H1 (cell line): Measurements from ENCODE around the gene ELFN2. TPM values are rescaled to one million over a fixed set of nuclear protein-coding genes. Genes with fewer than 3 reads are reported as not detected.

ENCODE experiments used
- ASH2L ChIP-seq: fragments of 200-600, 300-600 bp; sonication (generic); IDR thresholded peaks from one replicate; pipeline ENCODE4 v1.7.1; 2017; ENCODE audit warnings: low read length
- CTBP2 ChIP-seq: IDR thresholded peaks from 2 replicates; pipeline ENCODE4 v1.7.0; 2011; ENCODE audit warnings: borderline replicate concordance, mild to moderate bottlenecking, moderate library complexity, mixed read lengths, low read length; ENCODE audit not compliant: insufficient read depth, insufficient read length
- GTF2F1 ChIP-seq: IDR thresholded peaks from 2 replicates; pipeline ENCODE4 v1.6.1; 2012; ENCODE audit warnings: low read depth, low read length, improper control_type of control experiment, borderline replicate concordance
- HDAC2 ChIP-seq, 2 experiments: fragments of 300-600 bp in 1 of 2; sonication (generic) in 1 of 2; IDR thresholded peaks; 2 replicates each; pipeline ENCODE4 v1.6.1; 2011 to 2012; ENCODE audit warnings: low read depth in 2 of 2, low read length in 2 of 2, mild to moderate bottlenecking in 2 of 2, moderate library complexity in 2 of 2, borderline replicate concordance in 1 of 2, inconsistent platforms in 1 of 2
- MAFK ChIP-seq: IDR thresholded peaks from 2 replicates; pipeline ENCODE4 v1.6.1; 2012; ENCODE audit warnings: low read depth, mild to moderate bottlenecking, improper control_type of control experiment, low read length
- TAF7 ChIP-seq: optimal IDR thresholded peaks from 2 replicates; pipeline ENCODE3; 2011; ENCODE audit warnings: low read depth, mild to moderate bottlenecking, inconsistent platforms, low read length, moderate library complexity, borderline replicate concordance
- polyA plus RNA-seq, 7 experiments: library from polyadenylated mRNA; depleted of rRNA in 3 of 7; stranded (reverse) in 5 of 7; unstranded in 2 of 7; fragments of >200 nt in 5 of 7; fragments of 200-250 nt in 2 of 7; gene quantifications; 1 replicate in 5 of 7; 2 replicates in 1 of 7; 4 replicates in 1 of 7; pipeline versions ENCODE4 v1.2.1 to v1.2.3, GENCODE V29; 2011 to 2013; ENCODE audit warnings: missing spikeins in 2 of 7, mixed read lengths in 2 of 7
- total RNA-seq: library from RNA; stranded (reverse); fragmentation: NEBNext Ultra II Directional; extraction: Animal tissue kit (Norgen Biotek cat#: 25700); gene quantifications from 2 replicates; pipeline ENCODE4 v1.2.1, GENCODE V29; 2021
- TF ChIP-seq, protein P1 (sequence below): IDR thresholded peaks from 2 replicates; pipeline ENCODE4 v1.6.1; 2011; ENCODE audit warnings: low read depth, mild to moderate bottlenecking, low read length; ENCODE audit not compliant: insufficient read depth

ELFN2 gene
- total and polyA plus RNA-seq, 2 of the 8 experiments (the other 6 are each of a cell fraction or from before 2014, with no cell fraction given) = 0.63 to 0.88 TPM

DNA sequence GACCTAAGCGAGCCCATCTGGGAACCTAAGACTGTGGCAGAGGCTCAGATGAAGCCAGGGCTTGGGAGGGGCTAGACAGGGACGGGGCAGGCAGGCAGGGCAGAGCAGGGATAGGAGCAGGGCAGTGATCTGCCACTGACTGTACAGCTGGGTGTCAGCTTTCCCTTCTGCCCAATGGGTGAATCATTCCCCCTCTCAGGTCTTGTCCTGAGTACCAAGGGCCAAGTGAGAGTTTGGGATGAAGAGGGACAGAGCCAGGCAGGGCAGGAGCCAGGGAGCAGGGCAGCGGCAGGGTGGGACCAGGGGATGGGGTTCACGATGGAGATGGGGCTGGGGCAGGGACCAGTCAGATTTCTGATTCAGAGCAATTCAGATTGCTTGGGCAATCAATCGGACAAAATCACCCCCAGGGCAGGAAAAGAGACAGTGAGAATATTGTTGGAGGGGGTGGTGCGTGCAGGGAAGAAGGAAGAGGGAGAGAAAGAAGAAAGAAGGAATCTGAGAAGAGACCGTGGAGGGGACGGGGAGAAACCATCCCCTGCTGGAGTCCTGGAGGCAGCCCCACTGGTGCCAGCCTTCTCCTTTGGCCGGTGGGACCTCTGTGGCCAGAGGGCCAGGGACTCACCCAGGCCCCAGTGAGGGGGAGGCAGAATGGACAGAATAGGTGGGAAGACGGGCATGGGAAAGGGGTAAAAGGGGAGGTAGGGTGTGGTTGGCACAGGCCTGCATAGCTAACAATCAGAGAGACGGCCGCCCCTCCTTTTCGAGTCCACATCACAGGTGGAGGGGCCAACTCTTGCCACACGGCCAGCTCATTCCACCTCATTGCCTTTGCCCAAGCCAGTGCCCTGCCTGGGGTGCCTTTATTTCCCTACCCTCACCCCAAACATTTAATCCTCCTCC, 97.8 kb downstream of the ELFN2 start (continued):
- TF ChIP-seq, protein P1, sequence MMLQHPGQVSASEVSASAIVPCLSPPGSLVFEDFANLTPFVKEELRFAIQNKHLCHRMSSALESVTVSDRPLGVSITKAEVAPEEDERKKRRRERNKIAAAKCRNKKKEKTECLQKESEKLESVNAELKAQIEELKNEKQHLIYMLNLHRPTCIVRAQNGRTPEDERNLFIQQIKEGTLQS = no peak
- TF ChIP-seq HDAC2 (IDR thresholded peaks at IDR 0.05; ENCODE audit: borderline replicate concordance in 1 of 2, low read depth in 2 of 2, low read length in 2 of 2) (no peak), TAF7 (no peak), ASH2L (no peak), CTBP2 (no peak), MAFK (no peak), GTF2F1 (no peak)
- TF ChIP-seq, all 59 proteins: peak for 0
